MCF 10A (cell line): Measurements from ENCODE around the gene SLC16A1. TPM values are rescaled to one million over a fixed set of nuclear protein-coding genes. Genes with fewer than 3 reads are reported as not detected.

ENCODE experiments used
- BruUV-seq: library from RNA; stranded (reverse); fragments of 400-500 nt; replicated peaks from 2 replicates; lab custom pipeline; 2021; lab: Mats Ljungman, UMichigan
- CTCF ChIA-PET: fragments of 300-600 bp; sonication (Branson Sonifier 250); formaldehyde crosslinking; extraction: SDS; loops from one replicate; lab custom pipeline; 2021; ENCODE audit warnings: antibody characterized with exemption, inconsistent platforms; lab: Yijun Ruan, JAX
- POLR2A ChIA-PET: fragments of 300-600, 350-650 bp; sonication (Branson Sonifier 250); formaldehyde crosslinking; extraction: SDS; loops from one replicate; lab custom pipeline; 2020; ENCODE audit warnings: antibody characterized with exemption, inconsistent platforms; lab: Yijun Ruan, JAX
- DNase-seq: peaks from one replicate; pipeline ENCODE4 v3.0.0-alpha.2; 2018; ENCODE audit not compliant: unreplicated experiment
- H3K27ac Mint-ChIP-seq: one replicate; pipeline ENCODE4 v1.8.0; 2022; ENCODE audit warnings: mild to moderate bottlenecking, low read depth, mixed read lengths; ENCODE audit not compliant: unreplicated experiment
- H3K27me3 Mint-ChIP-seq: one replicate; pipeline ENCODE4 v1.8.0; 2022; ENCODE audit warnings: mixed read lengths; ENCODE audit not compliant: insufficient read depth, unreplicated experiment
- H3K36me3 Mint-ChIP-seq: one replicate; pipeline ENCODE4 v1.8.0; 2022; ENCODE audit warnings: mild to moderate bottlenecking, moderate library complexity, mixed read lengths; ENCODE audit not compliant: insufficient read depth, unreplicated experiment
- H3K4me1 Mint-ChIP-seq: one replicate; pipeline ENCODE4 v1.8.0; 2022; ENCODE audit warnings: mixed read lengths; ENCODE audit not compliant: insufficient read depth, unreplicated experiment
- H3K4me3 Mint-ChIP-seq: one replicate; pipeline ENCODE4 v1.8.0; 2022; ENCODE audit warnings: mild to moderate bottlenecking, moderate library complexity, mixed read lengths; ENCODE audit not compliant: unreplicated experiment
- H3K9me3 Mint-ChIP-seq: one replicate; pipeline ENCODE4 v1.8.0; 2022; ENCODE audit warnings: mixed read lengths; ENCODE audit not compliant: unreplicated experiment
- CTCF ChIP-seq: fragments of 200-600 bp; IDR thresholded peaks from one replicate; pipeline ENCODE4 v1.8.0; 2022; ENCODE audit warnings: antibody characterized with exemption, mild to moderate bottlenecking; ENCODE audit not compliant: unreplicated experiment
- intact Hi-C: fragments of 100-400 bp; cut with micrococcal nuclease; formaldehyde crosslinking; loops from 2 replicates; pipeline ENCODE4 v1.14.1; 2022
- total RNA-seq: library from RNA; stranded (reverse); gene quantifications from 2 replicates; pipeline ENCODE4 v1.2.3, GENCODE V29; 2022

SLC16A1 gene
- total RNA-seq, 1 experiment from 2014 or later, result 142 TPM

- peaks cover 28% of the 10 kb centered on the region for H3K4me1 Mint-ChIP-seq
- no peaks in the 10 kb centered on the region for H3K9me3 Mint-ChIP-seq
- no peak for TF ChIP-seq CTCF
- CTCF ChIA-PET, result interaction anchor here (2.4 to 4.6 kb wide), 4 partner anchors 15 to 222 kb away, joined by 8 to 29 read pairs (median 17); partner anchors contain the start of gene LRIG2
- H3K4me3 Mint-ChIP-seq, result peak overlapping the region; percentile 63
- peaks cover 14% of the 10 kb centered on the region for H3K36me3 Mint-ChIP-seq
- BruUV-seq, result no TSS peak
- no peaks in the 10 kb centered on the region for H3K27me3 Mint-ChIP-seq
- DNase-seq, result peak; percentile 31
- peak overlapping the region; percentile 68 for H3K27ac Mint-ChIP-seq
- intact Hi-C loops, result no loop called here
- POLR2A ChIA-PET, result interaction anchor here (0.6 to 12.5 kb wide), 10 partner anchors 9 to 135 kb away, joined by 3 to 287 read pairs (median 6); partner anchors contain the start of genes LRIG2 and SLC16A1
Measured at GRCh38 chr1:112938210-112938609, 17.8 kb downstream of the SLC16A1 start.

- no peak for TF ChIP-seq CTCF
- H3K36me3 Mint-ChIP-seq, result peaks cover 8% of the 10 kb centered on the region
- ChIA-PET CTCF (interaction anchor here (0.7 to 4.6 kb wide), 9 partner anchors 16 to 221 kb away, joined by 3 to 29 read pairs (median 6); partner anchors contain the start of genes LRIG2 and SLC16A1), POLR2A (interaction anchor here (0.6 to 12.5 kb wide), 15 partner anchors 10 to 222 kb away, joined by 3 to 287 read pairs (median 4); partner anchors contain the start of genes LRIG2, PPM1J and SLC16A1)
- no peak for DNase-seq
- intact Hi-C loops, result no loop called here
- no TSS peak for BruUV-seq
- H3K9me3 Mint-ChIP-seq, result no peaks in the 10 kb centered on the region
- H3K4me1 Mint-ChIP-seq, result peaks cover 28% of the 10 kb centered on the region
- no peaks in the 10 kb centered on the region for H3K27me3 Mint-ChIP-seq
- H3K27ac Mint-ChIP-seq, result peak overlapping the region; percentile 68
- peak overlapping the region; percentile 63 for H3K4me3 Mint-ChIP-seq
Measured at GRCh38 chr1:112937495-112937894, 18.5 kb downstream of the SLC16A1 start.

- intact Hi-C loops, result no loop called here
- Mint-ChIP-seq H3K4me3 (peak overlapping the region; percentile 63), H3K27me3 (no peaks in the 10 kb centered on the region), H3K27ac (peak overlapping the region; percentile 68), H3K4me1 (peaks cover 28% of the 10 kb centered on the region), H3K36me3 (peaks cover 11% of the 10 kb centered on the region), H3K9me3 (no peaks in the 10 kb centered on the region)
- no TSS peak for BruUV-seq
- ChIA-PET POLR2A (interaction anchor here (0.6 to 12.5 kb wide), 15 partner anchors 10 to 452 kb away, joined by 3 to 287 read pairs (median 4); partner anchors contain the start of genes LRIG2, PPM1J and SLC16A1), CTCF (interaction anchor here (0.7 to 4.6 kb wide), 11 partner anchors 13 to 221 kb away, joined by 3 to 29 read pairs (median 4); partner anchors contain the start of genes LRIG2 and SLC16A1)
- peak; percentile 56 for DNase-seq
- no peak for TF ChIP-seq CTCF
Measured at GRCh38 chr1:112937070-112937469, 18.9 kb downstream of the SLC16A1 start.

- ChIA-PET POLR2A (interaction anchor here (0.6 to 12.5 kb wide), 16 partner anchors 10 to 541 kb away, joined by 3 to 287 read pairs (median 4); partner anchors contain the start of genes LRIG2, PPM1J and SLC16A1), CTCF (interaction anchor here (0.7 to 4.6 kb wide), 5 partner anchors 18 to 201 kb away, joined by 3 to 29 read pairs (median 6); partner anchors contain the start of gene SLC16A1)
- DNase-seq, result peak; percentile 70
- Mint-ChIP-seq H3K36me3 (peaks cover 16% of the 10 kb centered on the region), H3K4me3 (peak overlapping the region; percentile 26), H3K27me3 (no peaks in the 10 kb centered on the region), H3K4me1 (peaks cover 28% of the 10 kb centered on the region), H3K9me3 (no peaks in the 10 kb centered on the region), H3K27ac (peak overlapping the region; percentile 68)
- TSS peak; percentile 88 for BruUV-seq
- TF ChIP-seq CTCF, result no peak
- intact Hi-C loops, result loop anchor here (1.0 kb wide), 1 partner anchor 20 kb away; no protein-coding TSS in a partner anchor
Measured at GRCh38 chr1:112935461-112936111, 20.4 kb downstream of the SLC16A1 start.
